HG02759 (cell line): Measurements from ENCODE around the gene LRIG1.

Experiments
- ATAC-seq: cut with Tn5 transposase; IDR thresholded peaks from one replicate; pipeline ENCODE4 v1.9.1; 2021; ENCODE audit warnings: mild to moderate bottlenecking, moderate library complexity; ENCODE audit not compliant: unreplicated experiment

LRIG1 gene

DNA sequence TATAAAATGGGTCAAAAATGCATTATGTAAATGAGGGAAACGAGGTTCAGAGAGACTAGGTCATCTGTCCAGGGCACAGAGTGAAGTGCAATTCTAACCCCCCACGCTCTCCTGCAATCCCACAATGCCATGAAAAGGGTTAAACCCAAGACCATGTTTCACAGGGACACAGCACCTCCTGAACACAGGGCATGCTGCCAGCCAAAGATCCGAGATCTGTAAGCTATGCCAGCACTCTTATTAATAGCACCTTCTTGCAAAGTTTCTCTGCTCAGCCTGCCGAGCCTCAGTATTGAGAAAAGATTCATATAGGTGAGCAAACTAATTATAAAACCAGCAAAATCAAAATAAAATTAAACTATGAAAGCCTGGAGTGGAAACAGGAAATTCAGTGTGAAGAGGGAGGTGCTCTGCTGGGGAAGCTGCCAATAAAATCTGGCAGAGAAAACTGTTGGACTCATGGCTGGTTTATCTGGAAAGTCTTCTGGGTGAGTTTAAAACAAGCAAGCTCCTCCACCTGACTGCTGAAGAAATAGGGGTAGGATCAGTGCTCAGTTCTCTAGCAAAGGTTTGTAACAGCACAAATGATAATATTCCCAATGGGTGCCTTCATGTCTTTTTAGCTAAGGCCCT lies 50.3 kb downstream of the LRIG1 start:
- no peak for ATAC-seq

GRCh38 chr3:66449411-66449974 lies 51.3 kb downstream of the LRIG1 start:
- ATAC-seq = no peak

DNA sequence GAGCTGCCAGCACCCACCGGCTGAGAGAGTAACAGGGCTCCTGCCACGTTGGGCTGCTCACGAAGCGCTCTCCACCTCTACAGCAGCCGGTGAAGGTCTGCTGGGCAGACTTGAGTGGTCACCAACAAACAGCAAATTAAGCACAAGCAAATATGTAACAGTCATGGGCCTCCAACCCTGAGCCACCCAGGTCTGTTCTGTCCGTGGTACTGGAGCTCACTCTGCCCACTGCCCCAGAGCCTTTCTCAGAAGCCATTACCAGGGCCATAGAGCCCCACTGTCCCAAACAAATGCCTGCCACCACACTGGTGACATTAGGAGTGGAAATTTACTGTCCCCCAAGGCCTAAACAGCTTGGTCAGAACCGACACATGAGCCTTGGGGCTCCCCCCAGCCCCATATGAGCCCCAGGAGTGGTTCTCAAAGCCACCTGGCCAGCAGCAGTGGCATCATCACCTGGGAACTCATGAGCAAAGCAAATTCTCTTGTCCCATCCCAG lies 56.6 kb downstream of the LRIG1 start:
- ATAC-seq = no peak

- no peak for ATAC-seq
Measured at GRCh38 chr3:66443118-66443803, 57.6 kb downstream of the LRIG1 start.

DNA sequence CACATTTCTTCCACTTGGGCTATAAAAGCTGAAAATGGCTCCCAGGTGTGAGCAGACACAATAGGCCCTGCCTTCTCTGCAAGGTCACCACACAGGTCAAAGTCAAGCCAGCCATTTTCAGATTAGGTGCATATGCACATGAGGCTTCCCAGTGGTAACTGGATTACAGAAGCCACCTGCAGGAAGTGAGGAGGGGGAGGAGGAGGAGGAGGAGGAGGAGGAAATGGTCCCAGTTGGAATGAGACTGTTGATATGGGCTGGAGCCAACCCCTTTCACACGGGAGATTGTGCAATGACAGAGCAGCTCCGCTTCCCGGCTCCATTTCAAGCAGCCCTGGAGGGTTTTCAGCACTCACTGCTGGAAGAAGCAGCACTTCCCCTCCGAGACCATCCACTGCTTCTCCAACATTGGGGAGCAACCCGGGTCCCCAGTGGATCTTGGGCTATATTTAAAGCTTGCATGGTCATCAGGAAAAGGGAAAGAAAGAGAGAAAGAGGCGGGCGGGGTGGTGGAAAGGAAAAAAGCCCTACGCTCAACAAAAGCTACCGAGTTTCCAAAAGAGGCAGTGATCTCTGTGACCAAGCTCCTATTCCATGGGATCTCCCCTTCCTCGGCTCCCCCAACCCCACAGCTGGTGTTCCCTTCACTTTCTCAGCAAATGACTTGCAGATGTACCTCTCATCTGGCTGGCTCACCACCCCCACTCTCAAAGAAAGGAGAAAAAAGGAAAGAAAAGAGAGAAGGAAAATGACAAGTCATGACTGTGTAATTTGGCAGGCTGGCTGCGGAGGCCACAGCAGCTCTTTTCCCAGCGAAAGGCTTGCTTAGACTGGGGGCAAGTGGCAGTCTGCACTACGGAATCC lies 58.3 kb downstream of the LRIG1 start:
- ATAC-seq = no peak

- ATAC-seq = no peak
Measured at GRCh38 chr3:66441692-66442091, 59.1 kb downstream of the LRIG1 start.

DNA sequence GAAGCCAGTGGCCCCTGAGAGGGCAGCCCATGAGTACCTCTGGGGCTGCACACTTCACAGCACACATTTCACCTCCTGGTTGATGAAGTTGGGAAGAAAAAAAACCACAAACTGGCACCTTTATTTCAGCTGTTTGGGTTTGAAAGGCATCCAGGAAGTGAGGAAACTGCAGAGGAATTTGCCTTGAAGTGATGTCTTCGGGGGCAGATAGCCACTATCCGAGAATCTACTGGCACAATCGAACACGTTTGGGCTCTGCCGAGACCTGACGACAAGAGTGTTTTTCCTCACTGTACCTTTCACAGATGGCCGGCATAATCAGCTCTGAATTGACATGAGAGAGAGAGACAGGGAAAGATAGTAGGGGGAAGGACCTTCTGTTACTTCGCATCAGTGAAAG lies 59.7 kb downstream of the LRIG1 start:
- ATAC-seq = no peak

- peak; percentile 52 for ATAC-seq
Measured at GRCh38 chr3:66439666-66440344, 61.0 kb downstream of the LRIG1 start.

DNA sequence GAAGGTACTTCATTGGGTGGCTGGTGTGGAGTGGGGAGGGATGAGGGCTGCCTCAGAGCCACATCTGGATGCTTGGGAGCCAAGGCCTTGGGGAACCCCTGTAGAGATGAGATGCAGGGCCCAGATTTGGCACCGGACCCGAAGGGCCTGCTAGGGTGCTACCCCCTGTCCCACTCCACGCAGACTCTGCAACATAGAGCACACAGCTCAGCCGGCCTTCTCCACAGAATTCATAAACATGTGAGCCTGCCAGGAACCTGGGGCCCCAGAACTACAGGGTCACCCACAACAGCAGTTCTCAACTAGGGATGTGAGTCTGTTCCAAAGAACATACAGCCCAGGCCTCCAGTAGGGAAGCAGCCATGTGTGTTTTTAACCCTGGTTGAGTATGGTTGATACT lies 62.8 kb downstream of the LRIG1 start:
- ATAC-seq = no peak

DNA sequence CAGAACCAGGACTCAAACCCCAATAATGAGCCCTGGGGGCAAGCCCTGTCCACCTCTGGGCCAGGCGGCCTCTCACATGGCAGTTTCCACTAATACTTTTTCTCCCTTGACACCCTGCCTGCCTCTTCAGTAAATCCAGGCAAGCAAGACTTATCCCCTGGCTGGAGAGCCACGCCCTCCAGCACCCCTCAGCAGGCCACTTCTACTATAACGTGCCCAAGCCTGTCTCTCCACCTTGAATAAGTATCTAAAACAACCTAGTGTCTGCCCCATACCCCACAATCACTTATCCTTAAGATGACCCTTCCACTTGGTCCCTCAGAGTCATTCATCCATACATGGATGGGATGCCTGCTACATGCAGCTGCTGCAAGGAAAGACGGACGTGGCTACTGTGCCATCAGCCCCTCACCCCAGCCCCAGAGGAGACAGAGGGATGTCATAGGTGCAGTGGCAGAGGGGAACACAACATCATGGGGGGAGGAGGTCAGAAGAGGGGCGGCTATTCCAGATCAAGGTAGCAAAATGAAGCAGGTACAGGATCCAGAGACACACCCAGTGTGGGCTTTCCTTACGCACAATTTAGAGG lies 63.4 kb downstream of the LRIG1 start:
- ATAC-seq = no peak

GRCh38 chr3:66435989-66436388 lies 64.8 kb downstream of the LRIG1 start:
- ATAC-seq = no peak

GRCh38 chr3:66434726-66435125 lies 66.1 kb downstream of the LRIG1 start:
- no peak for ATAC-seq

GRCh38 chr3:66433522-66433782 lies 67.4 kb downstream of the LRIG1 start:
- no peak for ATAC-seq

DNA sequence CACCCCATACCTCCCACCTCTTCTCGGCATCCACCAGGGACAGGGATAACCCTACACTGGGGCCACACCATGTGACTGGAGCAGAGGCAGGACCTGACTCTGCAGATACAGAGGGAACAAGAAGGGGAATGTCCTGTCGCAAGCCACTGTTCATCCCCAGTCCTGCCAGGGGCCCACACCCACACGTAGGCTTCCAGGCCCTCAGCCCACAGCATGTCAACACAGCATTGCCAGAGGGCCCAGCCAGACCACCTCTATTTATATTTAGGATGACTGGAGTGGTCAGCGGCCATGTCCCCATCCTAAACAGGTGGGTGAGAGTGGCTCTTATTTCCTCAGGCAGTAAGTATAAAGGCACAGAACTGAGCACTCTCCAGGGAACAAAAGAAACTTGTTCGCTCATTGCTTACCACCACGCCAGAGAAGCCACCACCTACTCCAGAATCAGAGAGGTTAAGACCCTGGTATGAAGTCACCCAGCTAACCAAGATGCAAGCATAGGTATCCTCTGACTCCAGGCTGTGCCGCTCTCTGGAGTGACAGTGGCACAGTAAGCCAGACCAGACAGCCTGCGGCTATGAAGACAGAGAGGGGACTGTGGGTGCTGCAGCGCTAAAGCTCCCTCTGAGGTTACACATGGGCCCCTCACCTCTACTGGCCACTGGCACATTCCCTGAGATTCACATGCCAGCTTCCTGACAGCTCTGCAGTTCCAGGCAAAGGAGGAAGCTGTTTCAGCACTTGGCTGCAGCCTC lies 67.9 kb downstream of the LRIG1 start:
- ATAC-seq = no peak

GRCh38 chr3:66432041-66432766 lies 68.6 kb downstream of the LRIG1 start:
- no peak for ATAC-seq

- no peak for ATAC-seq
Measured at GRCh38 chr3:66431494-66431893, 69.3 kb downstream of the LRIG1 start.

DNA sequence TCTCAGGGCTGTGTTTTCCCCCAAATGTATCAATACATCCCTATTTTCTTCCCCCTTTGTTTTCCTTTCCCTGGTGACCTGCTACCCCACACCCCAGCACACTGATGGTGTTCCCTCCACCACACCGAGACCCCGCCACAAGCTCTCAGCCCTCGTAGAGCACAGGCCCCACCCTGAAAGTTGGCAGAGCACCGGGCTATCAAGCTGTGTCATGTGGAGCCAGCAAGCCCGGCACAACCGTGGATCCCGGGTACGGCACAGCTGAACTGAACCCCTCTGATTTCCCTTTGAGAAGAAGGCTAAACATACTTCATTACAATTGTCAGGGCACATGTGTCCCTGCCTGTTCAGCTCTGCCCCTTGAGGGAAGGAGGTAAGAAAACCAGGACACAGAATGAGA lies 69.9 kb downstream of the LRIG1 start:
- ATAC-seq = no peak

DNA sequence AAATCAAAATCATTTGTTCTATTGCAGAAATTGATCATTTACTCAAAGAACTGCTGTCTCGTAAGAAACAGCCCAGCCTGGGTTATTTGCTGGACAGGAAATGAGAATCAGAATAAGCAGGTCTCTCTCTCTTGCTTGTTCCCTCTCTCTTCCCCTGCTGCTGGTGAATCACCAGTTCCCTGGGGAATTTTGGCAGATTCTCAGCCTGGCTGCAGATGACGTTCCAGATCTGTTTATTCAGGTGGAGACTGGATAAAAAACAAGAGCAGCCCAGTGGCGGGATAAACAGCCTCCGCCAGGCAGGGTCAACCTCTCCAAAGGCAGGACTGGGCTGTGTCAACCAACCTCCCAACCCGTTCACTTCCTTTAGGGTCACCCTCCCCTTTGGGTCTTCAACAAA lies 72.1 kb downstream of the LRIG1 start:
- ATAC-seq = no peak

DNA sequence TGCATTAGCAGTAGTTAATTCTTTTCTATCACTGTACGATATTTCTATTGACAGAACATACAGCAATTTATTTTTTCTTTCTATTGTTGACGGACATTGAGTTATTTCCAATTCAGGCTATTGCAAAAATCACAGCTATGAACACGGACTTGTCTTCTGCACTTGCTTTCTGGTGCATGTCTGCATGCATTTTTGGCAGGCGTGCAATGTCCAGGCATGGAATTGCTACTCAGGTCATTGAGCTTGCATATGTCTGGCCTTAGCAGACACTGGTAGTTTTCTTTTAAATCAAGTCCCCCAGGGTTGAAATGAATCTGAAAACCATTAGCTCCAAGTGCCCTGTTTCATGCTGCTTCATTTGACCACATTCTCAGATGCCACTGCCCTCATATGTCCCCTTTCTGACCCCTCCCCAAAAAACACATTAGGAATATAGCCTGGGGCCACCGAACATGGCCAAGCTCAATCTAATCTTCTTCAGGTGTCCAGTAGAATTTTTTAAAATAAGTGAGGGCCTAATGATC lies 72.8 kb downstream of the LRIG1 start:
- no peak for ATAC-seq
